Measurements from ENCODE around the gene MOK. TPM values are rescaled to one million over a fixed set of nuclear protein-coding genes. Genes with fewer than 3 reads are reported as not detected.

Gene MOK
- total RNA-seq, 3 donors from 2014 or later = 6.2 to 11.2 (median 7.4) TPM

DNA sequence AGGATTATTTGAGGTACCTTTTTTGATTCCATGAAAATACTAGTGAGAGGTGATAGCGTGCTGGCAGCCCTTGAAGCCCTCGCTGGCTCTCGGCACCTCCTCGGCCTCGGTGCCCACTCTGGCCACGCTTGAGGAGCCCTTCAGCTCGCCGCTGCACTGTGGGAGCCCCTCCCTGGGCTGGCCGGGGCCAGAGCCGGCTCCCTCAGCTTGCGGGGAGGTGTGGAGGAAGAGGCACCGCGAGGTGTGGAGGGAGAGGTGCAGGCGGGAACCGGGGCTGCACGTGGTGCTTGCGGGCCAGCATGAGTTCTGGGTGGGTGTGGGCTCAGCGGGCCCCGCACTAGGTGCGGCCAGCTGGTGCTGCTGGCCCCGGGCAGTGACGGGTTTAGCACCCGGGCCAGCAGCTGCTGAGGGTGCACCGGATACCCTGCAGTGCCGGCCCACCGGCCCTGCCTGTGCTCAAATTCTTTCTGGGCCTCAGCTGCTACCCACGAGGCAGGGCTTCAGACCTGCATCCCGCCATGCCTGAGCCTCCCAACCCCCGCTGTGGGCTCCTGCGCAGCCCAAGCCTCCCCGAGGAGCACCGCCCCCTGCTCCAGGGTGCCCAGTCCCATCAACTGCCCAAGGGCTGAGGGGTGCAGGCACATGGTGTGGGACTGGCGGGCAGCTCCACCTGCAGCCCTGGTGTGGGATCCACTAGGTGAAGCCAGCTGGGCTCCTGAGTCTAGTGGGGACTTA lies 7.4 kb downstream of the MOK start:
- Histone ChIP-seq H3K9me3 (no peaks in the 10 kb centered on the region), H3K4me1 (ENCODE audit: low read depth) (peaks cover 4% of the 10 kb centered on the region), H3K4me3 (no peak overlapping the region), H3K36me3 (ENCODE audit: low read depth) (no peaks in the 10 kb centered on the region)
- ATAC-seq (no peak), DNase-seq (no peak)
- intact Hi-C loops (cut with DNase I, micrococcal nuclease) = no loop called here
- TF ChIP-seq, protein P1, sequence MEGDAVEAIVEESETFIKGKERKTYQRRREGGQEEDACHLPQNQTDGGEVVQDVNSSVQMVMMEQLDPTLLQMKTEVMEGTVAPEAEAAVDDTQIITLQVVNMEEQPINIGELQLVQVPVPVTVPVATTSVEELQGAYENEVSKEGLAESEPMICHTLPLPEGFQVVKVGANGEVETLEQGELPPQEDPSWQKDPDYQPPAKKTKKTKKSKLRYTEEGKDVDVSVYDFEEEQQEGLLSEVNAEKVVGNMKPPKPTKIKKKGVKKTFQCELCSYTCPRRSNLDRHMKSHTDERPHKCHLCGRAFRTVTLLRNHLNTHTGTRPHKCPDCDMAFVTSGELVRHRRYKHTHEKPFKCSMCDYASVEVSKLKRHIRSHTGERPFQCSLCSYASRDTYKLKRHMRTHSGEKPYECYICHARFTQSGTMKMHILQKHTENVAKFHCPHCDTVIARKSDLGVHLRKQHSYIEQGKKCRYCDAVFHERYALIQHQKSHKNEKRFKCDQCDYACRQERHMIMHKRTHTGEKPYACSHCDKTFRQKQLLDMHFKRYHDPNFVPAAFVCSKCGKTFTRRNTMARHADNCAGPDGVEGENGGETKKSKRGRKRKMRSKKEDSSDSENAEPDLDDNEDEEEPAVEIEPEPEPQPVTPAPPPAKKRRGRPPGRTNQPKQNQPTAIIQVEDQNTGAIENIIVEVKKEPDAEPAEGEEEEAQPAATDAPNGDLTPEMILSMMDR (IDR thresholded peaks at IDR 0.05) = no peak

DNA sequence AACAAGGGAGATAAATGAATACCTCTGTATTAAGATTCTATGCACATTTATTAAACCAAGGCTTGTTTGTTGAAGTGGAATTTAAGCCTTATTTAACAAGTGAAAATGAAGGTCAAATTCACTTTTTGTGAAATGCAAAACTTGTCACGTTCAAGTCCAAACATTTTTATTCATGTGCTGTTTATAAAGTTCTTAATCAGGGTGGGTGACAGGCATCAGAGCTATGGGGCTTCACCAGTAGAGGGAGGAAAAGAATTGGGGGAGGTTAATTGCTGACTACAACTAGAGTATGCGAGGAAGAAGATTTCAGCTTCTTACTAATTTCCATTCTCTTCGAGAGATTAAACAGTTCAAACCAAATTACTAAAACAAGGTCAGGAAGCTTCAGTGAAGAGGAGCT lies 9.7 kb downstream of the MOK start:
- H3K9me3 ChIP-seq = no peaks in the 10 kb centered on the region
- intact Hi-C loops (cut with DNase I, micrococcal nuclease) = no loop called here
- peaks cover 4% of the 10 kb centered on the region for H3K4me1 ChIP-seq (ENCODE audit: low read depth)
- no peaks in the 10 kb centered on the region for H3K36me3 ChIP-seq (ENCODE audit: low read depth)
- ATAC-seq (no peak), DNase-seq (no peak)
- no peak overlapping the region for H3K4me3 ChIP-seq
- TF ChIP-seq, protein P1 (IDR thresholded peaks at IDR 0.05) = no peak

DNA sequence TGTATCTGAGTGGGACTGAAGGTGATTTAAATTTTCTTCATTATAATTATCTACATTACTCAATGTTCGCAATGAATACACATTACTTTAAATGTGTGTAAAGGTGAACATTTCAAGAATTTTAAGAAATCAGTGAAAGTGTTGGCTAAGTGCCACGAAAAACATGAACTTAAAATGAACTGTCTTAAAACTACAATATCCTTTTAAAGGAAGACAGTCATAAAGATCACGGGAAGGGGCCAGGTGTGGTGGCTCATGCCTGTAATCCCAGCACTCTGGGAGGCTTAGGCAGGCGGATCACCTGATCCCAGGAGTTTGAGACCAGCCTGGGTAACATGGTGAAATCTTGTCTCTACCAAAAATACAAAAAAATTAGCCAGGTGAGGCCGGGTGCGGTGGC lies 11.2 kb downstream of the MOK start:
- ATAC-seq = peak; percentile 35
- Histone ChIP-seq H3K4me3 (no peak overlapping the region), H3K9me3 (no peaks in the 10 kb centered on the region), H3K36me3 (ENCODE audit: low read depth) (no peaks in the 10 kb centered on the region), H3K4me1 (ENCODE audit: low read depth) (peaks cover 4% of the 10 kb centered on the region)
- TF ChIP-seq, protein P1 (IDR thresholded peaks at IDR 0.05) = no peak
- peak in 1 of 3 donors; percentile 18 for DNase-seq
- intact Hi-C loops (cut with DNase I, micrococcal nuclease) = no loop called here

DNA sequence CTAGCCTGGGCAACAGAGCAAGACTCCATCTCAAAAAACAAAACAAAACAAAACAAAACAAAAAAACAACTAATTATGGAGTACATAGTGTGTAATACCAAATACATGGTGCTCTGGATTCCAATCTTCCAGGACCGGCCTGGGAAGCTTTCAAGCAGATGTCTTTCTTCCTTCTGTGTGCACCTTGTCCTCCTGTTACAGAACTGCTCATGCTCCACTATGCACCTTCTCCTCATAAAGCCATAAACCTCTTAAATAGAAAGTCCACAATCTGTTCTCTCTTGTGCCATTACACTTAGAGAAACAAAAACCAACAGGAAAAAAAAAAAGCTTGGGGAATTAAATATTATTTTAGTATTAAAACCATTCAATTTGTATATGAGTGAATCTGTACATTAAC lies 12.5 kb downstream of the MOK start:
- Histone ChIP-seq H3K36me3 (ENCODE audit: low read depth) (no peaks in the 10 kb centered on the region), H3K4me1 (ENCODE audit: low read depth) (peaks cover 4% of the 10 kb centered on the region), H3K9me3 (no peaks in the 10 kb centered on the region), H3K4me3 (no peak overlapping the region)
- intact Hi-C loops (cut with DNase I, micrococcal nuclease) = no loop called here
- DNase-seq (peak in 1 of 3 donors; percentile 37), ATAC-seq (peak; percentile 97)
- TF ChIP-seq, protein P1 (IDR thresholded peaks at IDR 0.05) = no peak

DNA sequence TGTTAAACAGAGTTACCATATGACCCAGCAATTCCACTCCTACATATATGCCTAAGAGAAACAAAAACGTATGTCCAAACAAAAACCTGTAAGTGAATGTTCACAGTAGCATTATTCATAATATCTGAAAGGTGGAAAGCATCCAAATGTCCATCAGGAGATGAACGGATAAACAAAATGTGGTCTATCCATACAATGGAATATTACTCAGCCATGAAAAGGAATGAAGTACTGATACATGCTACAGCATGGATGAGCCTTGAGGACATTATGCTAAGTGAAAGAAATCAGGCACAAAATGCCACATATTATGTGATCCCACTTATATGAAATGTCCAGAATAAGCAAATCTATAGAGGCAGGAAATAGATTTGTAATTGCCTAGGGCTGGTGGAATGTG lies 16.8 kb downstream of the MOK start:
- DNase-seq (no peak), ATAC-seq (no peak)
- intact Hi-C loops (cut with DNase I, micrococcal nuclease) = no loop called here
- TF ChIP-seq, protein P1 (IDR thresholded peaks at IDR 0.05) = no peak
- H3K4me1 ChIP-seq (ENCODE audit: low read depth) = no peaks in the 10 kb centered on the region
- no peaks in the 10 kb centered on the region for H3K9me3 ChIP-seq
- no peak overlapping the region for H3K4me3 ChIP-seq
- no peaks in the 10 kb centered on the region for H3K36me3 ChIP-seq (ENCODE audit: low read depth)
